ENCODE results near the gene FOS. TPM values are rescaled to one million over a fixed set of nuclear protein-coding genes. Genes with fewer than 3 reads are reported as not detected.

The FOS gene
- total RNA-seq, 1 donor from 2014 or later: 9.7 TPM

GRCh38 chr14:75283162-75283832 is 4.7 kb downstream of the FOS start:
- peaks cover 20% of the 10 kb centered on the region for H3K36me3 ChIP-seq
- no peak for TF ChIP-seq CTCF (IDR thresholded peaks at IDR 0.05; ENCODE audit: borderline replicate concordance)
- intact Hi-C loops (cut with micrococcal nuclease): no loop called here
- H3K9me3 ChIP-seq (replicated peaks): no peaks in the 10 kb centered on the region
- DNase-seq: no peak
- H3K27ac ChIP-seq (replicated peaks): peak overlapping the region; percentile 10
- no peak overlapping the region for H3K4me3 ChIP-seq
- no peaks in the 10 kb centered on the region for H3K27me3 ChIP-seq (ENCODE audit: low read depth)
- H3K4me1 ChIP-seq: peaks cover 53% of the 10 kb centered on the region

GRCh38 chr14:75283833-75284563 is 5.4 kb downstream of the FOS start:
- Histone ChIP-seq H3K4me3 (no peak overlapping the region), H3K9me3 (replicated peaks) (no peaks in the 10 kb centered on the region), H3K36me3 (peaks cover 20% of the 10 kb centered on the region), H3K27me3 (ENCODE audit: low read depth) (no peaks in the 10 kb centered on the region), H3K27ac (replicated peaks) (peak overlapping the region; percentile 10), H3K4me1 (peaks cover 50% of the 10 kb centered on the region)
- no peak for DNase-seq
- TF ChIP-seq CTCF (IDR thresholded peaks at IDR 0.05; ENCODE audit: borderline replicate concordance): no peak
- intact Hi-C loops (cut with micrococcal nuclease): no loop called here

- DNase-seq: no peak
- no peak for TF ChIP-seq CTCF (IDR thresholded peaks at IDR 0.05; ENCODE audit: borderline replicate concordance)
- no peaks in the 10 kb centered on the region for H3K9me3 ChIP-seq (replicated peaks)
- peaks cover 36% of the 10 kb centered on the region for H3K4me1 ChIP-seq
- peaks cover 19% of the 10 kb centered on the region for H3K36me3 ChIP-seq
- no peak overlapping the region for H3K27ac ChIP-seq (replicated peaks)
- no peaks in the 10 kb centered on the region for H3K27me3 ChIP-seq (ENCODE audit: low read depth)
- H3K4me3 ChIP-seq: no peak overlapping the region
- intact Hi-C loops (cut with micrococcal nuclease): no loop called here
These were observed 6.7 kb downstream of the FOS start for GRCh38 chr14:75285331-75285730.

GRCh38 chr14:75286313-75286712 is 7.7 kb downstream of the FOS start:
- TF ChIP-seq CTCF (IDR thresholded peaks at IDR 0.05; ENCODE audit: borderline replicate concordance): no peak

GRCh38 chr14:75289840-75290388 is 11.3 kb downstream of the FOS start:
- Histone ChIP-seq H3K36me3 (no peaks in the 10 kb centered on the region), H3K27ac (replicated peaks) (no peak overlapping the region), H3K9me3 (replicated peaks) (no peaks in the 10 kb centered on the region), H3K4me1 (peaks cover 35% of the 10 kb centered on the region), H3K27me3 (ENCODE audit: low read depth) (no peaks in the 10 kb centered on the region), H3K4me3 (no peak overlapping the region)
- no peak for TF ChIP-seq CTCF (IDR thresholded peaks at IDR 0.05; ENCODE audit: borderline replicate concordance)
- DNase-seq: no peak
- intact Hi-C loops (cut with micrococcal nuclease): no loop called here

More at GRCh38 chr14:75286313-75286712, 7.7 kb downstream of the FOS start:
- Histone ChIP-seq H3K4me1 (peaks cover 26% of the 10 kb centered on the region), H3K27me3 (ENCODE audit: low read depth) (no peaks in the 10 kb centered on the region), H3K36me3 (peaks cover 9% of the 10 kb centered on the region), H3K4me3 (no peak overlapping the region), H3K9me3 (replicated peaks) (no peaks in the 10 kb centered on the region), H3K27ac (replicated peaks) (peak overlapping the region; percentile 47)
- intact Hi-C loops (cut with micrococcal nuclease): no loop called here
- DNase-seq: peak; percentile 48

Measured in left ventricle myocardium inferior (tissue), 1 donor.